ENCODE data around the gene MAP7D3. TPM values are rescaled to one million over a fixed set of nuclear protein-coding genes. Genes with fewer than 3 reads are reported as not detected.
A peak's percentile ranks its signal among the peaks of the same experiment; 100 is the strongest.

MAP7D3 gene
- total and polyA plus RNA-seq, 10 of the 15 experiments (the other 5 are each of a cell fraction or from before 2014, with no cell fraction given), result 9.1 to 24.0 (median 11.0) TPM

- H3K9ac ChIP-seq (ENCODE audit: control insufficient read depth, insufficient read depth, low read length), result peak overlapping the region; percentile 60; the same call in 1 of the 2 replicates
- ChIA-PET CTCF (interaction anchor here (1.0 to 3.3 kb wide), 5 partner anchors 17 to 222 kb away, joined by 3 to 18 read pairs (median 4); no protein-coding TSS in a partner anchor), POLR2A (no interaction called here), RAD21 (ENCODE audit: unreplicated experiment) (no interaction called here), SMC1A (ENCODE audit: uncharacterized antibody, unreplicated experiment) (interaction anchor here (1.2 to 1.3 kb wide), 2 partner anchors 48 to 282 kb away, joined by 3 read pairs; no protein-coding TSS in a partner anchor)
- H3K27ac ChIP-seq (ENCODE audit: control insufficient read depth, insufficient read depth), result no peak overlapping the region; the same call in none of the 2 replicates
- no TSS peak for BruUV-seq (replicated peaks)
- no peaks in the 10 kb centered on the region for H3K27me3 ChIP-seq (replicated peaks in 1 of 2; ENCODE audit: control insufficient read depth in 2 of 2, insufficient read depth in 2 of 2, low read length in 1 of 2)
- intact Hi-C loops (cut with micrococcal nuclease; ENCODE audit: unreplicated experiment), result no loop called here
- peak; percentile 78 for FAIRE-seq
- H3K9me3 ChIP-seq (replicated peaks; ENCODE audit: control insufficient read depth, insufficient read depth, low read length), result no peaks in the 10 kb centered on the region
- H3K4me1 ChIP-seq (ENCODE audit: control insufficient read depth, insufficient read depth, low read length), result no peaks in the 10 kb centered on the region
- ATAC-seq, result peak; percentile 65
- H2AFZ ChIP-seq (ENCODE audit: control insufficient read depth, low read depth, low read length), result peak overlapping the region; percentile 78
- 15% methylated on average over 37 of the region's 53 CpGs for whole genome bisulfite sequencing (ENCODE audit: insufficient coverage, insufficient replicate concordance, low lambda C conversion rate, missing lambda C conversion rate)
- H3K4me3 ChIP-seq, result peak overlapping the region; percentile 70
- no peak for DNase-seq (ENCODE audit: low read depth, low spot score)
- peaks cover 4% of the 10 kb centered on the region for H3K79me2 ChIP-seq (ENCODE audit: control insufficient read depth, insufficient read depth, low read length)
- H3K4me2 ChIP-seq (ENCODE audit: control insufficient read depth, insufficient read depth), result peak overlapping the region; percentile 89
- no peaks in the 10 kb centered on the region for H3K36me3 ChIP-seq (ENCODE audit: control insufficient read depth in 2 of 2, insufficient read depth in 2 of 2, low read length in 1 of 2)
- no peaks in the 10 kb centered on the region for H4K20me1 ChIP-seq (ENCODE audit: control insufficient read depth, insufficient read depth)
- in situ Hi-C loops (cut with MboI), result no loop called here
- no peak for TF ChIP-seq CHD4 (IDR thresholded peaks at IDR 0.05)
- no peak for TF ChIP-seq ATF2 (IDR thresholded peaks at IDR 0.05; ENCODE audit: low read length)
- TF ChIP-seq EGR1 (IDR thresholded peaks at IDR 0.05; ENCODE audit: borderline replicate concordance in 1 of 2, low read depth in 2 of 2, low read length in 2 of 2), result peak in 1 of 2 experiments; percentile 39; a peak in 1 of 3 replicates
- TF ChIP-seq ZNF592 (IDR thresholded peaks at IDR 0.05), result no peak
- no peak for TF ChIP-seq CREM (IDR thresholded peaks at IDR 0.05; ENCODE audit: low read depth)
- TF ChIP-seq SMAD1 (IDR thresholded peaks at IDR 0.05; ENCODE audit: low read depth, partially characterized antibody), result no peak
- TF ChIP-seq ATF3 (IDR thresholded peaks at IDR 0.05; ENCODE audit: borderline replicate concordance, extremely low read depth, low read depth, low read length), result no peak
- no peak for TF ChIP-seq POLR2AphosphoS2 (IDR thresholded peaks at IDR 0.05; ENCODE audit: low read depth, low read length)
- 0 out of 2 replicates have a peak, but pooled peaks have one; percentile 24 for TF ChIP-seq DPF2 (IDR thresholded peaks at IDR 0.05)
- no peak for TF ChIP-seq NFYA (IDR thresholded peaks at IDR 0.05; ENCODE audit: borderline replicate concordance, low read depth, low read length)
- no peak for TF ChIP-seq NFYB (IDR thresholded peaks at IDR 0.05; ENCODE audit: insufficient read depth, low read depth, low read length)
- no peak for TF ChIP-seq TCF7 (IDR thresholded peaks at IDR 0.05; ENCODE audit: borderline replicate concordance)
- TF ChIP-seq NBN (IDR thresholded peaks at IDR 0.05), result no peak
- no peak for TF ChIP-seq NRF1 (conservative IDR thresholded peaks at IDR 0.05; ENCODE audit: low read depth, low read length)
- TF ChIP-seq GATAD2B (conservative IDR thresholded peaks at IDR 0.05; ENCODE audit: low read depth), result 0 out of 2 replicates have a peak, but pooled peaks have one; percentile 40
- no peak for TF ChIP-seq SIN3A (IDR thresholded peaks at IDR 0.05; ENCODE audit: low read depth, low read length)
- no peak for TF ChIP-seq ZNF24 (IDR thresholded peaks at IDR 0.05)
- no peak for TF ChIP-seq CBX3 (IDR thresholded peaks at IDR 0.05; ENCODE audit: borderline replicate concordance, low read depth)
- no peak for TF ChIP-seq MTA3 (IDR thresholded peaks at IDR 0.05; ENCODE audit: borderline replicate concordance, low read length)
Observed at GRCh38 chrX:136250191-136251040, 784 bp downstream of the MAP7D3 start.

Measured in GM12878 (cell line).